Calu3 (cell line): ENCODE data around the gene KRT6A. TPM values are rescaled to one million over a fixed set of nuclear protein-coding genes. Genes with fewer than 3 reads are reported as not detected.

Source experiments
- Bru-seq: library from RNA; stranded (reverse); fragments of 400-500 nt; gene quantifications from one replicate; lab custom pipeline; 2021; lab: Mats Ljungman, UMichigan
- BruChase-seq, 2 experiments: library from RNA; stranded (reverse); fragments of 400-500 nt; gene quantifications; one replicate each; lab custom pipeline; 2021; lab: Mats Ljungman, UMichigan
- BruUV-seq: library from RNA; stranded (reverse); fragments of 400-500 nt; replicated peaks from 2 replicates; lab custom pipeline; 2021; lab: Mats Ljungman, UMichigan
- CTCF ChIA-PET: fragments of 300-600 bp; sonication (Branson Sonifier 250); formaldehyde crosslinking; loops from one replicate; lab custom pipeline; 2022; ENCODE audit warnings: antibody characterized with exemption; lab: Charles Lee
- DNase-seq: peaks from one replicate; pipeline ENCODE4 v3.0.0; 2022
- H3K27ac Mint-ChIP-seq: one replicate; pipeline ENCODE4 v1.8.0; 2022; ENCODE audit warnings: mixed read lengths; ENCODE audit not compliant: unreplicated experiment
- H3K27me3 Mint-ChIP-seq: one replicate; pipeline ENCODE4 v1.8.0; 2022; ENCODE audit warnings: mixed read lengths; ENCODE audit not compliant: unreplicated experiment
- H3K36me3 Mint-ChIP-seq: one replicate; pipeline ENCODE4 v1.8.0; 2022; ENCODE audit warnings: mild to moderate bottlenecking, moderate library complexity, mixed read lengths; ENCODE audit not compliant: insufficient read depth, unreplicated experiment
- H3K4me1 Mint-ChIP-seq: one replicate; pipeline ENCODE4 v1.8.0; 2022; ENCODE audit warnings: mild to moderate bottlenecking, low read depth, mixed read lengths; ENCODE audit not compliant: unreplicated experiment
- H3K4me3 Mint-ChIP-seq: one replicate; pipeline ENCODE4 v1.8.0; 2022; ENCODE audit warnings: mild to moderate bottlenecking, low read depth, moderate library complexity, mixed read lengths; ENCODE audit not compliant: unreplicated experiment
- H3K9me3 Mint-ChIP-seq: one replicate; pipeline ENCODE4 v1.8.0; 2022; ENCODE audit warnings: low read depth, mixed read lengths; ENCODE audit not compliant: unreplicated experiment
- intact Hi-C: fragments of 100-400 bp; cut with micrococcal nuclease; formaldehyde crosslinking; loops from one replicate; pipeline ENCODE4 v1.10.0; 2022; ENCODE audit not compliant: unreplicated experiment
- long read RNA-seq: library from polyadenylated mRNA; stranded (forward); transcript quantifications from one replicate; pipeline ENCODE4 v2.0.0, GENCODE V29; 2022
- total RNA-seq: library from RNA; stranded (reverse); gene quantifications from 2 replicates; pipeline ENCODE4 v1.2.3, GENCODE V29; 2022
- TF ChIP-seq, protein P1 (sequence below): fragments of 200-600 bp; IDR thresholded peaks from one replicate; pipeline ENCODE4 v1.8.0; 2022; ENCODE audit warnings: antibody characterized with exemption; ENCODE audit not compliant: unreplicated experiment

Gene KRT6A
- total RNA-seq: 0.24 TPM in 1 of 2 replicates, not detected in the other
- Bru-seq, nascent RNA: percentile 14 among the genes with signal in this experiment
- BruChase-seq, experiment 1, labeled RNA remaining after a 6-hour chase: not detected
- percentile 20 among the genes with signal in this experiment for BruChase-seq, experiment 2, labeled RNA remaining after a 2-hour chase
- long read RNA-seq: 0 reads

DNA sequence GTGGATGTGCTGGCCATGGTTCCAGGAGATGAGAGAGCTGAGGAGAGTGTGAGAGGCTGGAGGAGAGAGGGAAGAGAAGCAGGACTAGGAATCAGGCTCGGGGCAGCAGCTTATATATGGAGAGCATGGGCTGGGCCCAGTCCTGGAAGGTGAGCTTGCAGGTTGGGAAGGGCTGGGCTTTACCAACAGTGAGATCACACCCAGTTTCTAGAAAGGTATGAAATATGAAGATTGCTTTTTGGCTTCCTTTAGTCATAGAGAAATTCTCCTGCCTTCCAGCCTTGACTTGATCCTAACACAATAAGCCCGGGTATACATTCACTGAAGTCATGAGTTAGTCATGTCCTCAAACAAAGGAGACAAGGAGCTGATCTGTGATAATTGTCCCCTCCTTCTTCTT, at the start of gene KRT6A:
KRT6A (minus strand) TSS at position 86 of the 400 bp plus-strand sequence; CDS start at position 17, 69 bp downstream.
- no peaks in the 10 kb centered on the region for H3K36me3 Mint-ChIP-seq
- peaks cover 99% of the 10 kb centered on the region for H3K27me3 Mint-ChIP-seq
- intact Hi-C loops: no loop called here
- TF ChIP-seq, protein P1, sequence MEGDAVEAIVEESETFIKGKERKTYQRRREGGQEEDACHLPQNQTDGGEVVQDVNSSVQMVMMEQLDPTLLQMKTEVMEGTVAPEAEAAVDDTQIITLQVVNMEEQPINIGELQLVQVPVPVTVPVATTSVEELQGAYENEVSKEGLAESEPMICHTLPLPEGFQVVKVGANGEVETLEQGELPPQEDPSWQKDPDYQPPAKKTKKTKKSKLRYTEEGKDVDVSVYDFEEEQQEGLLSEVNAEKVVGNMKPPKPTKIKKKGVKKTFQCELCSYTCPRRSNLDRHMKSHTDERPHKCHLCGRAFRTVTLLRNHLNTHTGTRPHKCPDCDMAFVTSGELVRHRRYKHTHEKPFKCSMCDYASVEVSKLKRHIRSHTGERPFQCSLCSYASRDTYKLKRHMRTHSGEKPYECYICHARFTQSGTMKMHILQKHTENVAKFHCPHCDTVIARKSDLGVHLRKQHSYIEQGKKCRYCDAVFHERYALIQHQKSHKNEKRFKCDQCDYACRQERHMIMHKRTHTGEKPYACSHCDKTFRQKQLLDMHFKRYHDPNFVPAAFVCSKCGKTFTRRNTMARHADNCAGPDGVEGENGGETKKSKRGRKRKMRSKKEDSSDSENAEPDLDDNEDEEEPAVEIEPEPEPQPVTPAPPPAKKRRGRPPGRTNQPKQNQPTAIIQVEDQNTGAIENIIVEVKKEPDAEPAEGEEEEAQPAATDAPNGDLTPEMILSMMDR: no peak
- BruUV-seq: no TSS peak
- H3K27ac Mint-ChIP-seq: no peak within 1 kb of the TSS
- CTCF ChIA-PET: no interaction called here
- no peak within 1 kb of the TSS for H3K4me3 Mint-ChIP-seq
- H3K4me1 Mint-ChIP-seq: no peaks in the 10 kb centered on the region
- no peaks in the 10 kb centered on the region for H3K9me3 Mint-ChIP-seq
- no peak for DNase-seq

DNA sequence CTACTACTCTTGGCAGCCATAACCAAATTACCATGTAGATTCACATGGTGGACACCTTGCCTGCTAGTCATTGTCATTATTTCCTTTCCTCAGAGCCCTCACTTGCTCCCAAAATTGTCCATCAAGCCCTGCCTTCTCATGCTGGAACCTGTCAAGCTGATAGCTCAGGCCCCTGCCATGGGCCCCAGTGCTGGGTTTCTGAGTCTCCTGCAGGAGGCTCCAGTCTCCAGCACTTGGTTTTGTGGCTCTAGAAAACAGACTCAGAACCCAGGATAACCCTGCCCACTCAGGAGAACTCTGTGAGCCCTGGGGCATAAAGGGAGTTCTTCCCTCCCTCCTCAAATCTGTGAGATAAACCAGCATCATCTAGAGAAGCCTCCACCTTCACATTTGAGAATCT, 49.1 kb upstream of the KRT6A start:
- Mint-ChIP-seq H3K4me3 (no peak overlapping the region), H3K27ac (no peak overlapping the region), H3K4me1 (no peaks in the 10 kb centered on the region), H3K27me3 (peaks cover 50% of the 10 kb centered on the region), H3K36me3 (no peaks in the 10 kb centered on the region), H3K9me3 (no peaks in the 10 kb centered on the region)
- CTCF ChIA-PET: no interaction called here
- intact Hi-C loops: no loop called here
- no peak for DNase-seq
- TF ChIP-seq, protein P1: no peak
- BruUV-seq: no TSS peak

DNA sequence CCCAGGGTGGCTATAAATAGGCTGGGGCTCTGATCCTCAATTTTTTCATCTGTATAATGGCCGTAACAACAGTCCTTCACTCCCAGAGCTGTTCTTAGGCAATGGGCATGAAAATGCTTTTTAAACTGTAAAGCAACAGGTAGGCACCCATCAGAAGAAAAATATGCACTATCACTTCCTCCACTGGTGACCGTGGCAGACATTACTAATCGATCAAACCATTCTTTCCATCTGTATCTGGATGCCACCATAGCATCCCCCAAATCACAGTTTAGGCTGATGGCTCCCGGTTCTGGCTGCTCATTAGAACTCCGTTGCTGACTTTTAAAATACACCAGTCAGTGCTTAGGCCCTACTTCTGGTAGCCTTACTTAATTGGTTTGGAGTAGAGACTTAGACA, 48.7 kb upstream of the KRT6A start:
- TF ChIP-seq, protein P1: no peak
- DNase-seq: no peak
- no peaks in the 10 kb centered on the region for H3K9me3 Mint-ChIP-seq
- intact Hi-C loops: no loop called here
- no TSS peak for BruUV-seq
- H3K4me1 Mint-ChIP-seq: no peaks in the 10 kb centered on the region
- no peaks in the 10 kb centered on the region for H3K36me3 Mint-ChIP-seq
- CTCF ChIA-PET: no interaction called here
- no peak overlapping the region for H3K4me3 Mint-ChIP-seq
- H3K27me3 Mint-ChIP-seq: peaks cover 45% of the 10 kb centered on the region
- H3K27ac Mint-ChIP-seq: no peak overlapping the region

DNA sequence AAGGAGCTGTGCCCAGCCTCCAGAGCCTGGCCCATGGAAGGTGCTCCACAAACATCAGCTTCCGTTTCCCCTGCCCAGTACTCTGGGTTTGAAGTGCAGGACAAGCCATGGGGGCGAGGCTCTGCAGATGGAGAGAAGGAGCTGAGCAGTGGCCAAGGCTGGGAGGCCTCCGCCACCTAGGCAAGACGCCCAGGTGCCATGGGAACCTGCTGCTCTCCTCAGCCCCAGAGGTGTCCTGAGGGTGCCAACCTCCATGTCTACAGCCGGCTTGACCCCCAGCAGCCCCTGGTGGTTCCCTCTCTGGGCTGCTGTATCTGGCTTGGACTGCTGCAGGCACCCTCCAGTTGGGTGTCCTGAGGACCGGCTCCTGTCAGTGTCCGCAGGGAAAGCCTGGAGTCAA, 47.5 kb upstream of the KRT6A start:
- H3K27me3 Mint-ChIP-seq: peaks cover 34% of the 10 kb centered on the region
- TF ChIP-seq, protein P1: no peak
- no peaks in the 10 kb centered on the region for H3K36me3 Mint-ChIP-seq
- intact Hi-C loops: no loop called here
- H3K9me3 Mint-ChIP-seq: no peaks in the 10 kb centered on the region
- no peak overlapping the region for H3K27ac Mint-ChIP-seq
- CTCF ChIA-PET: no interaction called here
- DNase-seq: no peak
- H3K4me1 Mint-ChIP-seq: no peaks in the 10 kb centered on the region
- no TSS peak for BruUV-seq
- H3K4me3 Mint-ChIP-seq: no peak overlapping the region
